Ascending aorta (tissue), 2 donors: ENCODE data around the gene EIF5A2. TPM values are rescaled to one million over a fixed set of nuclear protein-coding genes. Genes with fewer than 3 reads are reported as not detected.
"Not testable (repeated sequence)": the region's sequence is repeated elsewhere in the genome, so short reads cannot be mapped to it uniquely, and the experiment has no call there.

Experiments used
- DNase-seq, 2 donors: peaks; one replicate each; pipeline ENCODE4 v3.0.0-alpha.2; 2019; ENCODE audit warnings: low spot score in 2 of 2
- H3K27ac ChIP-seq, 2 donors: fragments of 200-600 bp; sonication (generic); one replicate each; pipeline ENCODE4 v1.5.1; 2016 to 2017; ENCODE audit warnings: mild to moderate bottlenecking in 1 of 2
- H3K27me3 ChIP-seq: fragments of 200-600 bp; sonication (generic); one replicate; pipeline ENCODE4 v1.5.1; 2017
- H3K36me3 ChIP-seq, 2 donors: fragments of 200-600 bp; sonication (generic); one replicate each; pipeline ENCODE4 v1.5.1; 2016
- H3K4me1 ChIP-seq, 2 donors: fragments of 200-600 bp; sonication (generic); one replicate each; pipeline ENCODE4 v1.5.1; 2016 to 2017; ENCODE audit warnings: mild to moderate bottlenecking in 1 of 2
- H3K4me3 ChIP-seq, 2 donors: fragments of 200-600 bp; sonication (generic); one replicate each; pipeline ENCODE4 v1.5.1; 2016 to 2017; ENCODE audit warnings: mild to moderate bottlenecking in 1 of 2
- H3K9me3 ChIP-seq, 2 donors: fragments of 200-600 bp; sonication (generic); one replicate each; pipeline ENCODE4 v1.5.1; 2016
- intact Hi-C: fragments of 100-400 bp; cut with DNase I; formaldehyde crosslinking; loops from one replicate; pipeline ENCODE4 v1.15.1; 2023
- total RNA-seq: library from RNA; depleted of rRNA; stranded (reverse); fragments of >200 nt; gene quantifications from one replicate; pipeline ENCODE4 v1.1.0, GENCODE V29; 2016
- TF ChIP-seq, protein P1 (sequence below), 3 experiments: fragments of 200-600 bp in 2 of 3; fragments of 450-650 bp in 1 of 3; sonication (generic) in 2 of 3; IDR thresholded peaks; one replicate each; pipeline ENCODE4 v1.5.1; 2016 to 2019; ENCODE audit warnings: antibody characterized with exemption in 3 of 3, mild to moderate bottlenecking in 1 of 3, moderate library complexity in 1 of 3

Gene EIF5A2
- total RNA-seq, 1 donor from 2014 or later: 28.6 TPM

GRCh38 chr3:170905862-170906261 is 2.6 kb downstream of the EIF5A2 start:
- DNase-seq: no peak
- H3K4me1 ChIP-seq: peaks cover 0 to 6% of the 10 kb centered on the region in 2 donors
- TF ChIP-seq, protein P1, sequence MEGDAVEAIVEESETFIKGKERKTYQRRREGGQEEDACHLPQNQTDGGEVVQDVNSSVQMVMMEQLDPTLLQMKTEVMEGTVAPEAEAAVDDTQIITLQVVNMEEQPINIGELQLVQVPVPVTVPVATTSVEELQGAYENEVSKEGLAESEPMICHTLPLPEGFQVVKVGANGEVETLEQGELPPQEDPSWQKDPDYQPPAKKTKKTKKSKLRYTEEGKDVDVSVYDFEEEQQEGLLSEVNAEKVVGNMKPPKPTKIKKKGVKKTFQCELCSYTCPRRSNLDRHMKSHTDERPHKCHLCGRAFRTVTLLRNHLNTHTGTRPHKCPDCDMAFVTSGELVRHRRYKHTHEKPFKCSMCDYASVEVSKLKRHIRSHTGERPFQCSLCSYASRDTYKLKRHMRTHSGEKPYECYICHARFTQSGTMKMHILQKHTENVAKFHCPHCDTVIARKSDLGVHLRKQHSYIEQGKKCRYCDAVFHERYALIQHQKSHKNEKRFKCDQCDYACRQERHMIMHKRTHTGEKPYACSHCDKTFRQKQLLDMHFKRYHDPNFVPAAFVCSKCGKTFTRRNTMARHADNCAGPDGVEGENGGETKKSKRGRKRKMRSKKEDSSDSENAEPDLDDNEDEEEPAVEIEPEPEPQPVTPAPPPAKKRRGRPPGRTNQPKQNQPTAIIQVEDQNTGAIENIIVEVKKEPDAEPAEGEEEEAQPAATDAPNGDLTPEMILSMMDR (IDR thresholded peaks at IDR 0.05): no peak
- H3K9me3 ChIP-seq: peaks cover 11 to 18% of the 10 kb centered on the region in 2 donors
- H3K27me3 ChIP-seq: no peaks in the 10 kb centered on the region
- no peak overlapping the region for H3K27ac ChIP-seq
- H3K4me3 ChIP-seq: no peak overlapping the region
- intact Hi-C loops: loop anchor here (5.0 kb wide), 1 partner anchor 164 kb away; no protein-coding TSS in a partner anchor
- H3K36me3 ChIP-seq: no peaks in the 10 kb centered on the region

GRCh38 chr3:170903123-170903522 is 5.3 kb downstream of the EIF5A2 start:
- no peak for DNase-seq
- TF ChIP-seq, protein P1 (IDR thresholded peaks at IDR 0.05): no peak
- no peaks in the 10 kb centered on the region for H3K36me3 ChIP-seq
- peaks cover 0 to 6% of the 10 kb centered on the region in 2 donors for H3K4me1 ChIP-seq
- no peaks in the 10 kb centered on the region for H3K27me3 ChIP-seq
- H3K27ac ChIP-seq: no peak overlapping the region
- no peak overlapping the region for H3K4me3 ChIP-seq
- H3K9me3 ChIP-seq: no peaks in the 10 kb centered on the region
- intact Hi-C loops: no loop called here

DNA sequence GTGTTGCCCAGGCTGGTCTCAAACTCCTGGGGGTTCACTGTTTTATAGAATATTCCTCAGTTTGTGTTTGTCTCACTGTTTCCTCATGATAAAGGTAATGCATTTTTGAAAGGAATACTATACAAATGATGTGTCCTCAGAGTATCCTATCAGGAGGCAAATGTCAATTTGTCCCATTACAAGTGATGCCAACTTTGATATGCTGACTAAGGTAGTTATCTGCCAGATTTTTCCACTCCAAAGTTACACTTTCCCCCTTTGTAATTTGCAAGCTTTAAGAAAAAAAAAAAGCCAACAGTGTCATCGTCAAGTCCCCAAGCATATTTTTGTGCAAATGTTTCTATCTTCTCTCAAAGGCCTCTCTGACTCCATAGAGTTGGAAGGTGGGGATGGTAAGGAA is 9.0 kb downstream of the EIF5A2 start:
- intact Hi-C loops: no loop called here

DNA sequence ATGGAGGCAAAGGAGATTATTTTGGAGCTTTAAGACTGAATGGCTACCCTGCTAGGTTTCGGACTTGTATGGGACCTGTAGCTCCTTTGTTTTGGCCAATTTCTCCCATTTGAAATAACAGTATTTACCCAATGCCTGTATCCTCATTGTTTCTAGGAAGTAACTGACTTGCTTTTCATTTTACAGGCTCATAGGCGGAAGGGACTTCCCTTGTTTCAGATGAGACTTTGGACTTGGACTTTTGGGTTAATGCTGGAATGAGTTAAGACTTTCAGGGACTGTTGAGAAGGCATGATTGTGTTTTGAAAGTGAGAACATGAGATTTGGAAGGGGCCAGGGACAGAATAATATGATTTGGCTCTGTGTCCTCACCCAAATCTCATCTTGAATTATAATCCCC is 10.5 kb downstream of the EIF5A2 start:
- Histone ChIP-seq H3K27ac (no peak overlapping the region), H3K4me1 (no peaks in the 10 kb centered on the region), H3K36me3 (peaks cover 0 to 7% of the 10 kb centered on the region in 2 donors), H3K9me3 (no peaks in the 10 kb centered on the region), H3K4me3 (no peak overlapping the region), H3K27me3 (no peaks in the 10 kb centered on the region)
- TF ChIP-seq, protein P1 (IDR thresholded peaks at IDR 0.05): no peak
- intact Hi-C loops: no loop called here
- DNase-seq: no peak

More for the DNA sequence above, 9.0 kb downstream of the EIF5A2 start:
- Histone ChIP-seq H3K4me3 (no peak overlapping the region), H3K36me3 (no peaks in the 10 kb centered on the region), H3K9me3 (no peaks in the 10 kb centered on the region), H3K27ac (no peak overlapping the region), H3K4me1 (no peaks in the 10 kb centered on the region), H3K27me3 (no peaks in the 10 kb centered on the region)
- DNase-seq: no peak
- TF ChIP-seq, protein P1 (IDR thresholded peaks at IDR 0.05): no peak

- intact Hi-C loops, H3K4me1 ChIP-seq, H3K27ac ChIP-seq, H3K4me3 ChIP-seq, H3K9me3 ChIP-seq, H3K27me3 ChIP-seq, H3K36me3 ChIP-seq, DNase-seq: not testable (repeated sequence)
These were observed 11.2 kb downstream of the EIF5A2 start for GRCh38 chr3:170897199-170897598.

GRCh38 chr3:170896781-170897180 is 11.7 kb downstream of the EIF5A2 start:
- Histone ChIP-seq H3K9me3 (no peaks in the 10 kb centered on the region), H3K36me3 (peaks cover 0 to 7% of the 10 kb centered on the region in 2 donors), H3K4me3 (no peak overlapping the region), H3K27me3 (no peaks in the 10 kb centered on the region), H3K4me1 (no peaks in the 10 kb centered on the region), H3K27ac (no peak overlapping the region)
- no peak for DNase-seq
- intact Hi-C loops: no loop called here
- TF ChIP-seq, protein P1 (IDR thresholded peaks at IDR 0.05): no peak

DNA sequence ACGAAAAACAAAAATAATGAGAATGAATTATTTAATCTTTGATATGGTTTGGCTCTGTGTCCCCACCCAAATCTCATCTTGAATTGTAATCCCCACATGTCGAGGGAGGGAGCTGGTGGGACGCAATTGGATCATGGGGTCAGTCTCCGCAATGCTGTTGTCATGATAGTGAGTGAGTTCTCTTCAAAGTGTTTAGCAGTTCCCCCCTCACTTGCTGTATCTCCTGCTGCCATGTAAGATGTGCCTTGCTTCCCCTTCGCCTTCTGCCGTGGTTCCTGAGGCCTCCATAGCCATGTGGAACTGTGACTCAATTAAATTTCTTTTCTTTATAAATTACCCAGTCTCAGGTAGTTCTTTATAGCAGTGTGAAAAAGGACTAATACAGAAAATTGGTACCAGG is 12.1 kb downstream of the EIF5A2 start:
- H3K36me3 ChIP-seq, H3K27ac ChIP-seq, DNase-seq, H3K4me1 ChIP-seq, H3K9me3 ChIP-seq, H3K27me3 ChIP-seq, intact Hi-C loops, H3K4me3 ChIP-seq: not testable (repeated sequence)
